ENCODE results near the gene PSMD6.

The PSMD6 gene

GRCh38 chr3:64055076-64055475 lies 31.8 kb upstream of the PSMD6 start:
- TF ChIP-seq CTCF (IDR thresholded peaks at IDR 0.05; ENCODE audit: insufficient read depth, low read depth, low read length, missing control alignments) = no peak
- H3K4me3 ChIP-seq (ENCODE audit: low read depth, low read length) = no peak overlapping the region
- DNase-seq (ENCODE audit: low read depth) = no peak

GRCh38 chr3:64054488-64054887 lies 31.2 kb upstream of the PSMD6 start:
- no peak overlapping the region for H3K4me3 ChIP-seq (ENCODE audit: low read depth, low read length)
- TF ChIP-seq CTCF (IDR thresholded peaks at IDR 0.05; ENCODE audit: insufficient read depth, low read depth, low read length, missing control alignments) = no peak

GRCh38 chr3:64053581-64053980 lies 30.3 kb upstream of the PSMD6 start:
- H3K4me3 ChIP-seq (ENCODE audit: low read depth, low read length) = no peak overlapping the region
- no peak for TF ChIP-seq CTCF (IDR thresholded peaks at IDR 0.05; ENCODE audit: insufficient read depth, low read depth, low read length, missing control alignments)
- DNase-seq (ENCODE audit: low read depth) = no peak

More at GRCh38 chr3:64054488-64054887, 31.2 kb upstream of the PSMD6 start:
- DNase-seq (ENCODE audit: low read depth) = no peak

- no peak overlapping the region for H3K4me3 ChIP-seq (ENCODE audit: low read depth, low read length)
- no peak for TF ChIP-seq CTCF (IDR thresholded peaks at IDR 0.05; ENCODE audit: insufficient read depth, low read depth, low read length, missing control alignments)
- DNase-seq (ENCODE audit: low read depth) = no peak
These were observed 29.8 kb upstream of the PSMD6 start for GRCh38 chr3:64053117-64053516.

- no peak overlapping the region for H3K4me3 ChIP-seq (ENCODE audit: low read depth, low read length)
- no peak for TF ChIP-seq CTCF (IDR thresholded peaks at IDR 0.05; ENCODE audit: insufficient read depth, low read depth, low read length, missing control alignments)
- no peak for DNase-seq (ENCODE audit: low read depth)
These were observed 26.5 kb upstream of the PSMD6 start for GRCh38 chr3:64049832-64050231.

- no peak overlapping the region for H3K4me3 ChIP-seq (ENCODE audit: low read depth, low read length)
- TF ChIP-seq CTCF (IDR thresholded peaks at IDR 0.05; ENCODE audit: insufficient read depth, low read depth, low read length, missing control alignments) = no peak
- DNase-seq (ENCODE audit: low read depth) = no peak
These were observed 25.8 kb upstream of the PSMD6 start for GRCh38 chr3:64049136-64049535.

GRCh38 chr3:64048631-64049061 lies 25.4 kb upstream of the PSMD6 start:
- TF ChIP-seq CTCF (IDR thresholded peaks at IDR 0.05; ENCODE audit: insufficient read depth, low read depth, low read length, missing control alignments) = no peak
- no peak for DNase-seq (ENCODE audit: low read depth)
- H3K4me3 ChIP-seq (ENCODE audit: low read depth, low read length) = no peak overlapping the region
